Pancreas (tissue), 10 donors: ENCODE measurements around the gene SMYD3. TPM values are rescaled to one million over a fixed set of nuclear protein-coding genes. Genes with fewer than 3 reads are reported as not detected.

Source experiments
- ATAC-seq, 4 donors: fragments of 200-7000 bp; cut with Tn5 transposase; one replicate each; pipeline versions ENCODE4 v1.8.0 to v1.9.1; 2020; ENCODE audit warnings: mild to moderate bottlenecking in 4 of 4, moderate library complexity in 4 of 4
- DNase-seq, 6 donors: peaks; one replicate each; pipeline ENCODE4 v3.0.0-alpha.2; 2020
- FAIRE-seq: peaks from 2 replicates; lab custom pipeline; 2012; peaks lifted over from hg19 to GRCh38; lab: Jason Lieb, UNC
- H3K27ac ChIP-seq, 4 donors: fragments of 200-600 bp; sonication (generic); 1 replicate in 3 of 4; 2 replicates in 1 of 4; pipeline versions ENCODE4 v1.5.0 to v1.8.0; 2020
- H3K27me3 ChIP-seq, 4 donors: fragments of 200-600 bp; one replicate each; pipeline ENCODE4 v1.8.0; 2021
- H3K36me3 ChIP-seq, 3 donors: fragments of 200-600 bp; sonication (generic) in 1 of 3; one replicate each; pipeline versions ENCODE4 v1.5.0 to v1.8.0; 2020 to 2021
- H3K4me1 ChIP-seq, 3 donors: fragments of 200-600 bp; one replicate each; pipeline ENCODE4 v1.8.0; 2021
- H3K4me3 ChIP-seq, 4 donors: fragments of 200-600 bp; sonication (generic) in 2 of 4; one replicate each; pipeline versions ENCODE4 v1.5.0 to v1.8.0; 2020 to 2021
- H3K9me3 ChIP-seq, 4 donors: fragments of 200-600 bp; one replicate each; pipeline ENCODE4 v1.8.0; 2021
- WGBS, 2 donors: extraction: QIAGEN DNeasy Blood & Tissue Kit; methylation state at CpG; one replicate each; pipeline ENCODE4 v1.1.7; 2013; 5-methylcytosine and 5-hydroxymethylcytosine counted together
- intact Hi-C, 3 donors: fragments of 100-400 bp; cut with DNase I; formaldehyde crosslinking; loops; one replicate each; pipeline versions ENCODE4 v1.11.1 to v1.14.2; 2022
- polyA plus RNA-seq, 2 donors: library from polyadenylated mRNA; stranded (reverse); fragments of 200-250 nt; gene quantifications; one replicate each; pipeline ENCODE4 v1.2.3, GENCODE V29; 2013
- total RNA-seq, 6 donors: library from RNA; stranded (reverse); fragmentation: NEBNext Ultra II Directional in 4 of 6; extraction: Animal tissue kit (Norgen Biotek cat#: 25700) in 4 of 6; gene quantifications; one replicate each; pipeline versions ENCODE4 v1.2.1 to v1.2.4, GENCODE V29; 2021 to 2023
- TF ChIP-seq, protein P1 (sequence below), 4 donors: fragments of 200-600 bp; sonication (generic) in 3 of 4; IDR thresholded peaks; one replicate each; pipeline versions ENCODE4 v1.5.0 to v1.8.0; 2021; ENCODE audit warnings: antibody characterized with exemption in 4 of 4
- donor health status: healthy with polysubstance abuse.
- donor health status: DM: no; HTN: no; CAD: no; lungs with moderate emphysema.
- donor health status: DM: no; HTN: no; CAD: no.
- donor health status: control.
- donor health status: control.
- donor health status: Bipolar disorder and iron deficiency.
- donor health status: DM: yes; HTN: yes; CAD: no.
- donor health status: DM: no; HTN: no; CAD: no.
- donor health status: DM: no; HTN: no; CAD: no.
- donor health status: DM: yes; HTN: yes; CAD: no.

Gene SMYD3
- total and polyA plus RNA-seq, 8 donors: 4.6 to 10.5 (median 6.7) TPM

DNA sequence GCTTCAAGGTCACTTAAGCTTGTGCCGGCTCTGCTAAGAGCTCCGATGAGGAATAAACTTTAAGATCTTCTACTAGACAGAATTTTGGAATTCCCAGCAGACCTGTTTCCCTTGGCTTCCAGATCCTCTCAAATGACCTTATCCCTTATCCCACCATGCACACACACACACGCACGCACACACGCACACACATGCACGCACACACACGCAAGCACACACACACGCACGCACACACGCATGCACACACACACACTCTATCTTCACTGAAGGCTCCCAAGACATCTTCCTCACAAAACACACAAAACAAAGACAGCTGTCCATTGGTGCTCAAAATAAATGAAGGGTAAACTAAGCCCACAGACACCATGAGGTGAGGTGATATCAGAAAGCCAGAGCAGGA is 692.4 kb downstream of the SMYD3 start:
- Histone ChIP-seq H3K9me3 (no peaks in the 10 kb centered on the region), H3K27me3 (no peaks in the 10 kb centered on the region), H3K27ac (no peak overlapping the region), H3K4me1 (no peaks in the 10 kb centered on the region), H3K4me3 (no peak overlapping the region), H3K36me3 (no peaks in the 10 kb centered on the region)
- DNase-seq: no peak
- WGBS, 2 donors: 74 to 84% methylated on average over 10 of the region's 10 CpGs
- TF ChIP-seq, protein P1, sequence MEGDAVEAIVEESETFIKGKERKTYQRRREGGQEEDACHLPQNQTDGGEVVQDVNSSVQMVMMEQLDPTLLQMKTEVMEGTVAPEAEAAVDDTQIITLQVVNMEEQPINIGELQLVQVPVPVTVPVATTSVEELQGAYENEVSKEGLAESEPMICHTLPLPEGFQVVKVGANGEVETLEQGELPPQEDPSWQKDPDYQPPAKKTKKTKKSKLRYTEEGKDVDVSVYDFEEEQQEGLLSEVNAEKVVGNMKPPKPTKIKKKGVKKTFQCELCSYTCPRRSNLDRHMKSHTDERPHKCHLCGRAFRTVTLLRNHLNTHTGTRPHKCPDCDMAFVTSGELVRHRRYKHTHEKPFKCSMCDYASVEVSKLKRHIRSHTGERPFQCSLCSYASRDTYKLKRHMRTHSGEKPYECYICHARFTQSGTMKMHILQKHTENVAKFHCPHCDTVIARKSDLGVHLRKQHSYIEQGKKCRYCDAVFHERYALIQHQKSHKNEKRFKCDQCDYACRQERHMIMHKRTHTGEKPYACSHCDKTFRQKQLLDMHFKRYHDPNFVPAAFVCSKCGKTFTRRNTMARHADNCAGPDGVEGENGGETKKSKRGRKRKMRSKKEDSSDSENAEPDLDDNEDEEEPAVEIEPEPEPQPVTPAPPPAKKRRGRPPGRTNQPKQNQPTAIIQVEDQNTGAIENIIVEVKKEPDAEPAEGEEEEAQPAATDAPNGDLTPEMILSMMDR (IDR thresholded peaks at IDR 0.05): no peak
- ATAC-seq: no peak
- FAIRE-seq: no peak
- intact Hi-C loops: no loop called here

DNA sequence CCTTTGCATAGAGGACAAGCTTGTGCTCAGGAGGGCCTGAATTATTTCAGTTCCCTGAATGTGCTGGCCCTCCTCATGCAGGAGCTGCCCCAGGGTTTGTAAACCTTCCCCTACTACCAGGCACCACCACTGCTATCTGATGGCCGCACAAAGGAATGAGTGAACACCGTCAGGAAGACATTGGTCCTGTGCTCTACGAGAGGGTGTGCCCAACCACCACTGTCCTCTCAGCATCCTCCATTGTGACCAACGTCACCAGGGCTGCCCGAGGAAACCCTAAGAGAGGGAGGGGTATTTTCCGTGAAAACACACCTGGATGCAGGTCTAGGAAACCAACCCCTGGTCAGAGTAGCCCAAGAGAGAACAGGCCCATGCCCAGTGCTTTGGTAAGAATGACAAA is 694.8 kb downstream of the SMYD3 start:
- Histone ChIP-seq H3K36me3 (no peaks in the 10 kb centered on the region), H3K9me3 (no peaks in the 10 kb centered on the region), H3K27me3 (no peaks in the 10 kb centered on the region), H3K4me1 (no peaks in the 10 kb centered on the region), H3K4me3 (no peak overlapping the region), H3K27ac (no peak overlapping the region)
- DNase-seq (no peak), FAIRE-seq (no peak), ATAC-seq (no peak)
- TF ChIP-seq, protein P1 (IDR thresholded peaks at IDR 0.05): no peak
- WGBS, 2 donors: 94% methylated on average over 6 of the region's 6 CpGs
- intact Hi-C loops: no loop called here

DNA sequence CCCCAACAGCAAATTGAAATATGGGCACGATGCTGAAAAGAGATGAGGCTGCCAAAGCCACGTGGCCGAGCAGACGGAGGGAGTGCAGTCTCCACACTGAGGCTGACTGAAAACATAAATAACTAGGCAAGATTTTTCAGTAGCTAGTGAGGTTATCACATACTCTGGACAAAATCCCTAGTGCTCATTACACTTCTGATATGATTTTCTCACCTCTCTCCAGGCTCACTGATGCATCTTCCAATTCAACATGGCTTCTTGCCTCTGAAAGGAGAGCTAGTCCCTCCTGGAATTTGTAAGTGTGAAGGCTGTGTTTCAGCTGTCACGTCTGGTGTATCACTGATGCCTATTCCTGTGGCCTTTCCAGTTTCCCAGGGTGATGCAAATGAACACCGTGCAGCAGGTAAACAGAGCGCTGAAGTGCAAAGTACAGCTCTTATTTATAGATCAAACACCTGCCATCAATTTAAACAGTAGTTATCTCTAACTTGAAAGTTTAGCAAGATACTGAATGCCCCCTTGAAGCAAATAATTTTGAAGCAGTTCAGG is 696.2 kb downstream of the SMYD3 start:
- no peak overlapping the region for H3K27ac ChIP-seq
- FAIRE-seq (no peak), ATAC-seq (peak in 3 of 4 donors; percentile 51 to 80 (median 70)), DNase-seq (no peak)
- H3K4me3 ChIP-seq: no peak overlapping the region
- no peaks in the 10 kb centered on the region for H3K9me3 ChIP-seq
- H3K27me3 ChIP-seq: no peaks in the 10 kb centered on the region
- H3K4me1 ChIP-seq: no peaks in the 10 kb centered on the region
- TF ChIP-seq, protein P1 (IDR thresholded peaks at IDR 0.05): no peak
- 52% methylated on average over 7 of the region's 7 CpGs for WGBS, 2 donors
- no peaks in the 10 kb centered on the region for H3K36me3 ChIP-seq
- intact Hi-C loops: no loop called here

DNA sequence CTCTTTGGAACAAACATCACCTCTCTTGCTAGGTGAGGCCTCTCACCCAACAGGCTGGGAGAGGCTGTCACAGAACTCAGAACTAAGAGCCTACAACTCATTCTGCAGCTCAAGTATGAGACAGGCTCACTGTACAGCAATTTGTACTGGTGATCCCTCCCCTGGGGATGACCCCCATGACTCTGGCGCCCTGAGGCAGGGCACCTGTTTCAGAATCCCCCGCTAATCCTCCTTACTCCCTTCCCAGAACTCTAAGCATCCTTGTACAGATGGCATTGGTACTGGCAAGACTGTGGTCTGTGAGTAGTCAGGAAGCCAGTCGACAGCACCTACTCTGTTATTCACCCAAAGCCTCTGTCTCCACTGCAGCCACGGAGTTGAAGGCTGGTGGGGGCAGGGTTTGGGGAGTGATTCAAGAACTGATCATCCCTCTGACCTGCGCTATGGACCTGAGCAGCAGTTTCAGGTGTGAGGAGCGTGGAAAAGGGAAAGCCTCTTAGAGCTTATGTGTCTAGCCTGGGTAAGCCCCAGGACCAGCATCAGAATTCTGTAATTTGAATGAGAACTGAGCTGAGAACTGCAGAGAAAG is 696.8 kb downstream of the SMYD3 start:
- Histone ChIP-seq H3K27ac (no peak overlapping the region), H3K27me3 (no peaks in the 10 kb centered on the region), H3K9me3 (no peaks in the 10 kb centered on the region), H3K4me3 (no peak overlapping the region), H3K36me3 (no peaks in the 10 kb centered on the region), H3K4me1 (no peaks in the 10 kb centered on the region)
- TF ChIP-seq, protein P1 (IDR thresholded peaks at IDR 0.05): no peak
- ATAC-seq (no peak), FAIRE-seq (no peak), DNase-seq (no peak)
- 82 to 87% methylated on average over 6 of the region's 6 CpGs for WGBS, 2 donors
- intact Hi-C loops: no loop called here

DNA sequence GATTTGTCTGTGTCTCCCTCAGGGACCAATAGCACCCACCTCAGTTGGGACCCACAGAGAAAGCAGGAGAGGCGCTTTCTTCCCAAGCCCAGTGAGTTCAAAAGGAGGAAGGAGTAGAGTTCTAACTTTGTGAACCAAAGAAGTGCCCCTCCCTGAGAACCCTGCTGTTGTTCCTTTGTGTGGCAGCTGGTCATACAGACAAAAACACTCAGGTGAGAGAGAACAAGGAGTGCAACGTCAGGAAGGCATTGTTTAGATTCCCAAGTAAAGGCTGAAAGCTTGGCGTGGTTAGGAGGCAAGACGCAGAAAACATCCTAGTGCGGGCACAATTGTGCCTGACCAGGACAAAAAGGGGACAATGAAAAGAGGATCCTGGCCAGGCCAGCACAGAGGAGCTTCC is 697.7 kb downstream of the SMYD3 start:
- intact Hi-C loops: no loop called here
- FAIRE-seq (no peak), ATAC-seq (no peak), DNase-seq (no peak)
- no peaks in the 10 kb centered on the region for H3K36me3 ChIP-seq
- H3K4me3 ChIP-seq: no peak overlapping the region
- no peaks in the 10 kb centered on the region for H3K9me3 ChIP-seq
- H3K27ac ChIP-seq: no peak overlapping the region
- WGBS, 2 donors: 83 to 89% methylated on average over 5 of the region's 5 CpGs
- TF ChIP-seq, protein P1 (IDR thresholded peaks at IDR 0.05): no peak
- no peaks in the 10 kb centered on the region for H3K4me1 ChIP-seq
- H3K27me3 ChIP-seq: no peaks in the 10 kb centered on the region
